Urothelium cell line (cell line): ENCODE results near the gene TMEM14A.

Experiments
- DNase-seq: peaks from one replicate; pipeline ENCODE4 v3.0.0; 2011; ENCODE audit warnings: low spot score, mixed read lengths
- FAIRE-seq: peaks from 2 replicates; lab custom pipeline; 2011; peaks lifted over from hg19 to GRCh38; lab: Jason Lieb, UNC

TMEM14A gene

GRCh38 chr6:52731719-52732118 is 60.8 kb downstream of the TMEM14A start:
- FAIRE-seq = no peak
- no peak for DNase-seq

- FAIRE-seq = no peak
Measured at GRCh38 chr6:52733172-52733571, 62.3 kb downstream of the TMEM14A start.

GRCh38 chr6:52734072-52734471 is 63.2 kb downstream of the TMEM14A start:
- FAIRE-seq (no peak), DNase-seq (no peak)

More at GRCh38 chr6:52733172-52733571, 62.3 kb downstream of the TMEM14A start:
- DNase-seq = no peak

- FAIRE-seq (no peak), DNase-seq (no peak)
Measured at GRCh38 chr6:52735071-52735470, 64.2 kb downstream of the TMEM14A start.

- DNase-seq (no peak), FAIRE-seq (no peak)
Measured at GRCh38 chr6:52736145-52736544, 65.2 kb downstream of the TMEM14A start.
